C4-2B (cell line): Measurements from ENCODE around the gene TK2.

Experiments
- H3K27ac ChIP-seq: fragments of 450-650 bp; 2 replicates; pipeline ENCODE4 v1.5.1; 2017
- CTCF ChIP-seq: fragments of 450-650 bp; conservative IDR thresholded peaks from 2 replicates; pipeline ENCODE4 v1.5.1; 2017; ENCODE audit warnings: mild to moderate bottlenecking
- ZFX ChIP-seq: fragments of 450-650 bp; IDR thresholded peaks from 2 replicates; pipeline ENCODE4 v1.6.1; 2017

The TK2 gene

GRCh38 chr16:66529475-66529874 is 20.4 kb downstream of the TK2 start:
- no peak overlapping the region for H3K27ac ChIP-seq
- TF ChIP-seq ZFX (no peak), CTCF (no peak)

GRCh38 chr16:66528294-66528693 is 21.6 kb downstream of the TK2 start:
- no peak for TF ChIP-seq ZFX
- TF ChIP-seq CTCF = no peak
- no peak overlapping the region for H3K27ac ChIP-seq

- H3K27ac ChIP-seq = no peak overlapping the region
- TF ChIP-seq CTCF = no peak
- TF ChIP-seq ZFX = no peak
Measured at GRCh38 chr16:66525396-66526180, 24.3 kb downstream of the TK2 start.

GRCh38 chr16:66524601-66525164 is 25.2 kb downstream of the TK2 start:
- H3K27ac ChIP-seq = no peak overlapping the region
- TF ChIP-seq ZFX (no peak), CTCF (no peak)

GRCh38 chr16:66523861-66524354 is 26.0 kb downstream of the TK2 start:
- no peak for TF ChIP-seq CTCF
- no peak for TF ChIP-seq ZFX

GRCh38 chr16:66522816-66523590 is 26.9 kb downstream of the TK2 start:
- TF ChIP-seq ZFX (no peak), CTCF (no peak)
- no peak overlapping the region for H3K27ac ChIP-seq

More at GRCh38 chr16:66523861-66524354, 26.0 kb downstream of the TK2 start:
- H3K27ac ChIP-seq = no peak overlapping the region
